Measurements from ENCODE around the gene ERCC6L.

ERCC6L gene

DNA sequence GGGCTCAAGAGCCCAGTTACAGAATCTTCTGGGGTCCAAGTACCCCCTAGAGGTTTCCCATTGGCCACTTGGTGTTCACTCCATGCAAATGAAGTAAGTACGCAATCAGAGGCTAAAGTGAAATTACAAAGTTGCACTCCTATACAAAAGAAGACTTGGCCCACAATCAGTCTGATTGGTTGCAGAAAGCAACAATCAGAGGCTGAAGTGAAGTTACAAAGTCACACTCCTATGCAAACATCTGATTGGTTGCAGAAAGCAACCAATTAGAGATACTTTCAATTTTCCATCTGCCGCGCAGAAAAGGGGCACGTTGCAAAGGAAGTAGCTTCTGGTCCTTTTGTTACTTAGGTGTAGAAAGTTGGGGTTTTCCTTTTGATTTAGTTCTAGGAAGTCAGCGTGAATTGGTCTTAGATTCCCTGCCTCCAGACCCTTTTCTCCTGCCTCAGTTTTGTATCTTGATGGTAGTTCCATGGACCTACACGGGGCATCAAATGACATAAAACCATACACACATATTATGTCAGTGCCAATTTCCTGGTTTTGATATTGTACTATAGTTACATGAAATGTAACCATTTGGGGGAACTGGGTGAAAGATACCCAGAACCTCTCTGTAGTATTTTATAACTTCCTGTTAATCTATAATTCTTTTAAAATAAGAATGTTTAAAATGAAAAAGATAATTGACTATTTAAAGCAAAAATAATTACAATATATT, 69.7 kb downstream of the ERCC6L start:
- DNase-seq (ENCODE audit: low read depth), result no peak

GRCh38 chrX:72165551-72165950, 73.3 kb downstream of the ERCC6L start:
- no peak for DNase-seq (ENCODE audit: low read depth)

DNA sequence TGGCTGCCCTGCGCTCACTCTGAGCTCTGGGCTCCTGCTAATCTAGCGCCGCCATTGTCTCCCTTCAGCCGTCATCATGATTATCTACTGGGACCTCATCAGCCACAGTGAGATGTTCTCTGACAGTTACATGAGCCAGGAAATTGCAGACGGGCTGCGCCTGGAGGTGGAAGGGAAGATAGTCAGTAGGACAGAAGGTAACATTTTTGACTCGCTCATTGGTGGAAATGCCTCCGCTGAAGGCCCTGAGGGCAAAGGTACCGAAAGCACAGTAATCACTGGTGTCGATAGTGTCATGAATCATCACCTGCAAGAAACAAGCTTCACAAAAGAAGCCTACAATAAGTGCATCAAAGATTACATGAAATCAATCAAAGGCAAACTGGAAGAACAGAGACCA, 79.1 kb downstream of the ERCC6L start:
- no peak for DNase-seq (ENCODE audit: low read depth)

DNA sequence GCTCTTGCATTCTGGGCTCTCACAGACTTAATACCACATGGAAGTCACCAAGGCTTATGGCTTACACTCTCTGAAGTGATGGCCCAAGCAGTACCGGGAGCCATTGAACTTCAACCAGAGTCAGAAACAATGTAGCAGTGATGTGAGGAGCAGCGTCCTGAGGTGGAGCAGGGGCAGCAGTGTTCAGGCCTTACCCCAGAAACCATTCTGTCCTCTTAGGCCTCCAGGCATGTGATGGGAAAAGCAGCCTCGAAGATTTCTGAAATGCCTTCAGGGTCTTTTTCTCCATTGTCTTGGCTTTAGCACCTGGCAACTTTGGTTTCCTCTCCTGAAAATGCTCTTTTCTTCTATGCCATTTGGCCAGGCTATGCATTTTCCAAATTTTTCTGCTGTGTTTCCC, 80.1 kb downstream of the ERCC6L start:
- no peak for DNase-seq (ENCODE audit: low read depth)

All from stimulated activated CD8-positive, alpha-beta memory T cell treated with anti-CD3 and anti-CD28 coated beads, Interleukin-7, amount 100 ng/mL, for 24 hours (primary cell).